Tibial nerve (tissue), 4 donors: Measurements from ENCODE around the gene STX8. TPM values are rescaled to one million over a fixed set of nuclear protein-coding genes. Genes with fewer than 3 reads are reported as not detected.

ENCODE experiments used
- DNase-seq, 2 donors: peaks; one replicate each; pipeline ENCODE4 v3.0.0-alpha.2; 2019; ENCODE audit warnings: low spot score in 2 of 2
- H3K27ac ChIP-seq, 4 donors: fragments of 200-600 bp; sonication (generic) in 3 of 4; one replicate each; pipeline ENCODE4 v1.5.1; 2017 to 2019; ENCODE audit warnings: mild to moderate bottlenecking in 1 of 4
- H3K27me3 ChIP-seq, 2 donors: fragments of 200-600 bp; sonication (generic) in 1 of 2; one replicate each; pipeline versions ENCODE4 v1.5.1 to v1.6.0; 2017 to 2019
- H3K36me3 ChIP-seq, 3 donors: fragments of 200-600 bp; sonication (generic); one replicate each; pipeline ENCODE4 v1.5.1; 2018 to 2019
- H3K4me1 ChIP-seq, 4 donors: fragments of 200-600 bp; sonication (generic) in 3 of 4; one replicate each; pipeline ENCODE4 v1.5.1; 2017 to 2019
- H3K4me3 ChIP-seq, 4 donors: fragments of 200-600 bp; sonication (generic) in 3 of 4; one replicate each; pipeline ENCODE4 v1.5.1; 2017 to 2019; ENCODE audit warnings: mild to moderate bottlenecking in 1 of 4, moderate library complexity in 1 of 4
- H3K9me3 ChIP-seq, 4 donors: fragments of 200-600 bp; sonication (generic) in 3 of 4; one replicate each; pipeline ENCODE4 v1.5.1; 2017 to 2019
- CTCF ChIP-seq, 5 experiments: fragments of 200-600 bp in 3 of 5; fragments of 450-650 bp in 2 of 5; sonication (generic) in 3 of 5; IDR thresholded peaks; one replicate each; pipeline ENCODE4 v1.5.1; 2016 to 2019; ENCODE audit warnings: antibody characterized with exemption in 5 of 5, mild to moderate bottlenecking in 3 of 5, moderate library complexity in 2 of 5
- EP300 ChIP-seq, 2 donors: sonication (generic); formaldehyde crosslinking; IDR thresholded peaks; one replicate each; pipeline ENCODE4 v1.6.1; 2017; ENCODE audit warnings: antibody characterized with exemption in 2 of 2, mild to moderate bottlenecking in 1 of 2
- POLR2A ChIP-seq, 2 donors: fragments of 450-650 bp; IDR thresholded peaks; one replicate each; pipeline ENCODE4 v1.6.1; 2017; ENCODE audit warnings: antibody characterized with exemption in 2 of 2, mild to moderate bottlenecking in 2 of 2, moderate library complexity in 2 of 2
- WGBS, 2 donors: methylation state at CpG; one replicate each; pipeline ENCODE4 v1.1.5; 2018; 5-methylcytosine and 5-hydroxymethylcytosine counted together
- total RNA-seq, 4 donors: library from RNA; depleted of rRNA; stranded (reverse); fragments of >200 nt; gene quantifications; one replicate each; pipeline ENCODE4 v1.1.0, GENCODE V29; 2016

The STX8 gene
- total RNA-seq, 4 donors from 2014 or later, result 57.7 to 97.2 (median 69.1) TPM

DNA sequence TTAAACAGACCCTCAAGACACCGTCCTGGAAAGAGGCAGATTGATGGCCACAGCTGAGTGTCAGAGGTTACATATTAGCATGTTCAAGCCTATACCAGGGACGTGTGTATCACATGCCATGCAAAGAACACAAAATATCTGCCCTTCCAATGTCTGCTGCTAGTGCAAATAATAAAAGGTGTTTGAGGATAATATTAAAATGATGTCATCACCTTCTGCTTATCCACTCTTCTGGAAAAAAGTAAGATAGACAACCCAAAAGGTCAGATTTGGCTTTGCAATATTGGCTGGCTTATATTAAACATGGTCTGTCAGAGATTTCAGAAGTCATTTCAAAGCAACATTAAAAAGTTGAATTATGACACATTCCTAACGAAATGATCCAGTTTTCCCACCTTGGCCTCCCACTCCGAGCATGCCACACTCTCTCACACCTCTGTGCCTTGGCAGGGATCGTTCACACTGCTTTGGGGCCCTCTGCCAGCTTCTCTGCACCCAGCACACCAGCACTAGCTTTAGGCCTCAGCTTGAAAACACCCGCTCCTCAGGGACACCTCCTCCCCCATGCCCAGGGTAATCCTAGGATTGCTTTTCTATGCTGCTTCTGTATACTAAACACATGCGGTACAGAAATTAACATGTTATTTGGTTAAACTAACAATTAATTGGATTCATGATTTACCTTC is 306.1 kb downstream of the STX8 start:
- WGBS, 2 donors, result 75 to 78% methylated on average over 7 of the region's 7 CpGs
- no peak overlapping the region for H3K4me3 ChIP-seq
- no peak overlapping the region for H3K27ac ChIP-seq
- TF ChIP-seq EP300 (IDR thresholded peaks at IDR 0.05) (no peak), POLR2A (IDR thresholded peaks at IDR 0.05) (no peak), CTCF (IDR thresholded peaks at IDR 0.05) (no peak)
- H3K9me3 ChIP-seq, result no peaks in the 10 kb centered on the region
- peaks cover 0 to 4% (median 0%) of the 10 kb centered on the region in 3 donors for H3K36me3 ChIP-seq
- no peaks in the 10 kb centered on the region for H3K27me3 ChIP-seq
- DNase-seq, result no peak
- peaks cover 0 to 26% (median 6%) of the 10 kb centered on the region in 4 donors for H3K4me1 ChIP-seq

GRCh38 chr17:9268546-9268945 is 307.1 kb downstream of the STX8 start:
- Histone ChIP-seq H3K4me1 (peaks cover 0 to 19% (median 3%) of the 10 kb centered on the region in 4 donors), H3K4me3 (no peak overlapping the region), H3K9me3 (peaks cover 0 to 5% (median 0%) of the 10 kb centered on the region in 4 donors), H3K27ac (no peak overlapping the region), H3K27me3 (no peaks in the 10 kb centered on the region), H3K36me3 (peaks cover 0 to 13% (median 0%) of the 10 kb centered on the region in 3 donors)
- WGBS, 2 donors, result 87 to 88% methylated on average over 6 of the region's 6 CpGs
- DNase-seq, result no peak
- no peak for TF ChIP-seq CTCF (IDR thresholded peaks at IDR 0.05)
- TF ChIP-seq EP300 (IDR thresholded peaks at IDR 0.05), result no peak
- TF ChIP-seq POLR2A (IDR thresholded peaks at IDR 0.05), result no peak

- peaks cover 0 to 5% (median 0%) of the 10 kb centered on the region in 4 donors for H3K9me3 ChIP-seq
- H3K36me3 ChIP-seq, result peaks cover 0 to 13% (median 0%) of the 10 kb centered on the region in 3 donors
- 70 to 79% methylated on average over 9 of the region's 9 CpGs for WGBS, 2 donors
- TF ChIP-seq POLR2A (IDR thresholded peaks at IDR 0.05) (no peak), CTCF (IDR thresholded peaks at IDR 0.05) (no peak)
- H3K27me3 ChIP-seq, result no peaks in the 10 kb centered on the region
- no peak for DNase-seq
- peaks cover 0 to under 1% (median 0%) of the 10 kb centered on the region in 4 donors for H3K4me1 ChIP-seq
- H3K4me3 ChIP-seq, result no peak overlapping the region
- H3K27ac ChIP-seq, result no peak overlapping the region
Measured at GRCh38 chr17:9266697-9267117, 308.9 kb downstream of the STX8 start.

- no peak for DNase-seq
- Histone ChIP-seq H3K36me3 (peaks cover 0 to 13% (median 0%) of the 10 kb centered on the region in 3 donors), H3K4me1 (no peaks in the 10 kb centered on the region), H3K4me3 (no peak overlapping the region), H3K9me3 (peaks cover 0 to 5% (median 0%) of the 10 kb centered on the region in 4 donors), H3K27ac (no peak overlapping the region), H3K27me3 (no peaks in the 10 kb centered on the region)
- TF ChIP-seq CTCF (IDR thresholded peaks at IDR 0.05), result no peak
- TF ChIP-seq EP300 (IDR thresholded peaks at IDR 0.05), result no peak
- TF ChIP-seq POLR2A (IDR thresholded peaks at IDR 0.05), result no peak
- WGBS, 2 donors, result 70 to 73% methylated on average over 14 of the region's 14 CpGs
Measured at GRCh38 chr17:9266031-9266680, 309.5 kb downstream of the STX8 start.
